ENCODE results near the gene ACIN1. TPM values are rescaled to one million over a fixed set of nuclear protein-coding genes. Genes with fewer than 3 reads are reported as not detected.

ACIN1 gene
- total and polyA plus RNA-seq, 2 of the 8 experiments (the other 6 are each of a cell fraction or from before 2014, with no cell fraction given): 132 to 233 TPM

DNA sequence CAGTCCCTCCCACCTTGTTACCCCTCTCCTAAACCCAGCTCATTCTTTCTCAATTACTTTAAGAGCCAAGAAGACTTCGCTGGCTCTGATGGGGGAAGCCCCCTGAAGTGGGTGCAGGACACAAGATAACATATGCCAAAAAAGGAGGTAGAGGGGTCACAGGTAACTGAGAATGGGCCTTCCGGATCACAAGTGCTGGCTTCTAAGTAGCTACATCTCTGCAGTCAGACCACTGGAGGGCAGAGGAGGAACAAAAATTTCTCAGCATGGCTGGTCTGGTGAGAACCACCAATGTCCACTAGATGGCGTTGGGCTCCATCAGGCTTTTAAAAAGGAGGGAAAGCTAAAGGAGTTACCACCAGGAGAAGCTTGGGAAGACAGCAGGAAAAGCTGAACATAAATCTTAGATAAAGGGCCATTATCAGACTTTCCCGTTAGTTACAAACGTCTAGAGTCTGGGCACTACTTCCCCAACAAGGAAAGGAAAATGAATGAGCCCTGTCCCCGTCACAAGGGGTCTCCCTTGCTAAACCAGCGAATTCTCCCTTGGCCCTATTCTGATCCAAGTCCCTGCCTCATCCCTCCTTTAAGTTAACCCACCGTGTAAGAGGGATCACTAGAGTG, 26.0 kb downstream of the ACIN1 start (continued):
- TF ChIP-seq, protein P1, sequence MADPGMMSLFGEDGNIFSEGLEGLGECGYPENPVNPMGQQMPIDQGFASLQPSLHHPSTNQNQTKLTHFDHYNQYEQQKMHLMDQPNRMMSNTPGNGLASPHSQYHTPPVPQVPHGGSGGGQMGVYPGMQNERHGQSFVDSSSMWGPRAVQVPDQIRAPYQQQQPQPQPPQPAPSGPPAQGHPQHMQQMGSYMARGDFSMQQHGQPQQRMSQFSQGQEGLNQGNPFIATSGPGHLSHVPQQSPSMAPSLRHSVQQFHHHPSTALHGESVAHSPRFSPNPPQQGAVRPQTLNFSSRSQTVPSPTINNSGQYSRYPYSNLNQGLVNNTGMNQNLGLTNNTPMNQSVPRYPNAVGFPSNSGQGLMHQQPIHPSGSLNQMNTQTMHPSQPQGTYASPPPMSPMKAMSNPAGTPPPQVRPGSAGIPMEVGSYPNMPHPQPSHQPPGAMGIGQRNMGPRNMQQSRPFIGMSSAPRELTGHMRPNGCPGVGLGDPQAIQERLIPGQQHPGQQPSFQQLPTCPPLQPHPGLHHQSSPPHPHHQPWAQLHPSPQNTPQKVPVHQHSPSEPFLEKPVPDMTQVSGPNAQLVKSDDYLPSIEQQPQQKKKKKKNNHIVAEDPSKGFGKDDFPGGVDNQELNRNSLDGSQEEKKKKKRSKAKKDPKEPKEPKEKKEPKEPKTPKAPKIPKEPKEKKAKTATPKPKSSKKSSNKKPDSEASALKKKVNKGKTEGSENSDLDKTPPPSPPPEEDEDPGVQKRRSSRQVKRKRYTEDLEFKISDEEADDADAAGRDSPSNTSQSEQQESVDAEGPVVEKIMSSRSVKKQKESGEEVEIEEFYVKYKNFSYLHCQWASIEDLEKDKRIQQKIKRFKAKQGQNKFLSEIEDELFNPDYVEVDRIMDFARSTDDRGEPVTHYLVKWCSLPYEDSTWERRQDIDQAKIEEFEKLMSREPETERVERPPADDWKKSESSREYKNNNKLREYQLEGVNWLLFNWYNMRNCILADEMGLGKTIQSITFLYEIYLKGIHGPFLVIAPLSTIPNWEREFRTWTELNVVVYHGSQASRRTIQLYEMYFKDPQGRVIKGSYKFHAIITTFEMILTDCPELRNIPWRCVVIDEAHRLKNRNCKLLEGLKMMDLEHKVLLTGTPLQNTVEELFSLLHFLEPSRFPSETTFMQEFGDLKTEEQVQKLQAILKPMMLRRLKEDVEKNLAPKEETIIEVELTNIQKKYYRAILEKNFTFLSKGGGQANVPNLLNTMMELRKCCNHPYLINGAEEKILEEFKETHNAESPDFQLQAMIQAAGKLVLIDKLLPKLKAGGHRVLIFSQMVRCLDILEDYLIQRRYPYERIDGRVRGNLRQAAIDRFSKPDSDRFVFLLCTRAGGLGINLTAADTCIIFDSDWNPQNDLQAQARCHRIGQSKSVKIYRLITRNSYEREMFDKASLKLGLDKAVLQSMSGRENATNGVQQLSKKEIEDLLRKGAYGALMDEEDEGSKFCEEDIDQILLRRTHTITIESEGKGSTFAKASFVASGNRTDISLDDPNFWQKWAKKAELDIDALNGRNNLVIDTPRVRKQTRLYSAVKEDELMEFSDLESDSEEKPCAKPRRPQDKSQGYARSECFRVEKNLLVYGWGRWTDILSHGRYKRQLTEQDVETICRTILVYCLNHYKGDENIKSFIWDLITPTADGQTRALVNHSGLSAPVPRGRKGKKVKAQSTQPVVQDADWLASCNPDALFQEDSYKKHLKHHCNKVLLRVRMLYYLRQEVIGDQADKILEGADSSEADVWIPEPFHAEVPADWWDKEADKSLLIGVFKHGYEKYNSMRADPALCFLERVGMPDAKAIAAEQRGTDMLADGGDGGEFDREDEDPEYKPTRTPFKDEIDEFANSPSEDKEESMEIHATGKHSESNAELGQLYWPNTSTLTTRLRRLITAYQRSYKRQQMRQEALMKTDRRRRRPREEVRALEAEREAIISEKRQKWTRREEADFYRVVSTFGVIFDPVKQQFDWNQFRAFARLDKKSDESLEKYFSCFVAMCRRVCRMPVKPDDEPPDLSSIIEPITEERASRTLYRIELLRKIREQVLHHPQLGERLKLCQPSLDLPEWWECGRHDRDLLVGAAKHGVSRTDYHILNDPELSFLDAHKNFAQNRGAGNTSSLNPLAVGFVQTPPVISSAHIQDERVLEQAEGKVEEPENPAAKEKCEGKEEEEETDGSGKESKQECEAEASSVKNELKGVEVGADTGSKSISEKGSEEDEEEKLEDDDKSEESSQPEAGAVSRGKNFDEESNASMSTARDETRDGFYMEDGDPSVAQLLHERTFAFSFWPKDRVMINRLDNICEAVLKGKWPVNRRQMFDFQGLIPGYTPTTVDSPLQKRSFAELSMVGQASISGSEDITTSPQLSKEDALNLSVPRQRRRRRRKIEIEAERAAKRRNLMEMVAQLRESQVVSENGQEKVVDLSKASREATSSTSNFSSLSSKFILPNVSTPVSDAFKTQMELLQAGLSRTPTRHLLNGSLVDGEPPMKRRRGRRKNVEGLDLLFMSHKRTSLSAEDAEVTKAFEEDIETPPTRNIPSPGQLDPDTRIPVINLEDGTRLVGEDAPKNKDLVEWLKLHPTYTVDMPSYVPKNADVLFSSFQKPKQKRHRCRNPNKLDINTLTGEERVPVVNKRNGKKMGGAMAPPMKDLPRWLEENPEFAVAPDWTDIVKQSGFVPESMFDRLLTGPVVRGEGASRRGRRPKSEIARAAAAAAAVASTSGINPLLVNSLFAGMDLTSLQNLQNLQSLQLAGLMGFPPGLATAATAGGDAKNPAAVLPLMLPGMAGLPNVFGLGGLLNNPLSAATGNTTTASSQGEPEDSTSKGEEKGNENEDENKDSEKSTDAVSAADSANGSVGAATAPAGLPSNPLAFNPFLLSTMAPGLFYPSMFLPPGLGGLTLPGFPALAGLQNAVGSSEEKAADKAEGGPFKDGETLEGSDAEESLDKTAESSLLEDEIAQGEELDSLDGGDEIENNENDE (IDR thresholded peaks at IDR 0.05; ENCODE audit: insufficient replicate concordance, low read length): no peak
- TF ChIP-seq RAD21 (IDR thresholded peaks at IDR 0.05 in 1 of 2, conservative IDR thresholded peaks at IDR 0.05 in 1 of 2; ENCODE audit: low read depth in 2 of 2, low read length in 2 of 2): peak; percentile 59 to 71
- TF ChIP-seq, protein P2, sequence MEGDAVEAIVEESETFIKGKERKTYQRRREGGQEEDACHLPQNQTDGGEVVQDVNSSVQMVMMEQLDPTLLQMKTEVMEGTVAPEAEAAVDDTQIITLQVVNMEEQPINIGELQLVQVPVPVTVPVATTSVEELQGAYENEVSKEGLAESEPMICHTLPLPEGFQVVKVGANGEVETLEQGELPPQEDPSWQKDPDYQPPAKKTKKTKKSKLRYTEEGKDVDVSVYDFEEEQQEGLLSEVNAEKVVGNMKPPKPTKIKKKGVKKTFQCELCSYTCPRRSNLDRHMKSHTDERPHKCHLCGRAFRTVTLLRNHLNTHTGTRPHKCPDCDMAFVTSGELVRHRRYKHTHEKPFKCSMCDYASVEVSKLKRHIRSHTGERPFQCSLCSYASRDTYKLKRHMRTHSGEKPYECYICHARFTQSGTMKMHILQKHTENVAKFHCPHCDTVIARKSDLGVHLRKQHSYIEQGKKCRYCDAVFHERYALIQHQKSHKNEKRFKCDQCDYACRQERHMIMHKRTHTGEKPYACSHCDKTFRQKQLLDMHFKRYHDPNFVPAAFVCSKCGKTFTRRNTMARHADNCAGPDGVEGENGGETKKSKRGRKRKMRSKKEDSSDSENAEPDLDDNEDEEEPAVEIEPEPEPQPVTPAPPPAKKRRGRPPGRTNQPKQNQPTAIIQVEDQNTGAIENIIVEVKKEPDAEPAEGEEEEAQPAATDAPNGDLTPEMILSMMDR (IDR thresholded peaks at IDR 0.05; ENCODE audit: control extremely low read depth in 1 of 3, insufficient read depth in 1 of 3, low read depth in 1 of 3, low read length in 3 of 3): peak; percentile 82 to 99 (median 99)
- TF ChIP-seq SP4 (IDR thresholded peaks at IDR 0.05; ENCODE audit: low read length): no peak
